SK-N-SH (cell line): Measurements from ENCODE around the gene MAGEB16.

Experiments used
- EP300 ChIP-seq, 2 experiments: IDR thresholded peaks; 2 replicates each; pipeline versions ENCODE4 v1.4.0 to v1.6.1; 2012; ENCODE audit warnings: borderline replicate concordance in 1 of 2, low read depth in 1 of 2, low read length in 1 of 2
- JUND ChIP-seq: IDR thresholded peaks from 2 replicates; pipeline ENCODE4 v1.4.0; 2012
- MAX ChIP-seq: IDR thresholded peaks from 2 replicates; pipeline ENCODE4 v1.4.0; 2012; ENCODE audit warnings: low read depth
- MXI1 ChIP-seq: IDR thresholded peaks from 2 replicates; pipeline ENCODE4 v1.6.1; 2012; ENCODE audit warnings: mild to moderate bottlenecking, low read depth, low read length, improper control_type of control experiment
- POLR2AphosphoS5 ChIP-seq: IDR thresholded peaks from 2 replicates; pipeline ENCODE4 v1.6.1; 2012; ENCODE audit warnings: low read depth, low read length
- RAD21 ChIP-seq: IDR thresholded peaks from 2 replicates; pipeline ENCODE4 v1.6.1; 2012; ENCODE audit warnings: mild to moderate bottlenecking, low read length
- REST ChIP-seq: IDR thresholded peaks from 2 replicates; pipeline ENCODE4 v1.6.1; 2012; ENCODE audit warnings: mild to moderate bottlenecking, low read depth, low read length, moderate library complexity
- TAF1 ChIP-seq: IDR thresholded peaks from 2 replicates; pipeline ENCODE4 v1.6.1; 2012; ENCODE audit warnings: low read depth, mild to moderate bottlenecking, low read length, moderate library complexity, borderline replicate concordance
- YY1 ChIP-seq: IDR thresholded peaks from 2 replicates; pipeline ENCODE4 v1.4.0; 2012; ENCODE audit warnings: low read depth, mild to moderate bottlenecking
- ZBTB33 ChIP-seq: IDR thresholded peaks from 2 replicates; pipeline ENCODE4 v1.4.0; 2012; ENCODE audit warnings: low read depth, borderline replicate concordance
- TF ChIP-seq, protein P1 (sequence below): fragments of 150-350 bp; IDR thresholded peaks from 2 replicates; pipeline ENCODE4 v1.6.1; 2017; ENCODE audit warnings: antibody characterized with exemption, low read length, low read depth, borderline replicate concordance
- TF ChIP-seq, protein P2 (sequence below): fragments of 200-600 bp; sonication (generic); IDR thresholded peaks from 2 replicates; pipeline ENCODE4 v1.6.1; 2017; ENCODE audit warnings: antibody characterized with exemption, mild to moderate bottlenecking, moderate library complexity

DNA sequence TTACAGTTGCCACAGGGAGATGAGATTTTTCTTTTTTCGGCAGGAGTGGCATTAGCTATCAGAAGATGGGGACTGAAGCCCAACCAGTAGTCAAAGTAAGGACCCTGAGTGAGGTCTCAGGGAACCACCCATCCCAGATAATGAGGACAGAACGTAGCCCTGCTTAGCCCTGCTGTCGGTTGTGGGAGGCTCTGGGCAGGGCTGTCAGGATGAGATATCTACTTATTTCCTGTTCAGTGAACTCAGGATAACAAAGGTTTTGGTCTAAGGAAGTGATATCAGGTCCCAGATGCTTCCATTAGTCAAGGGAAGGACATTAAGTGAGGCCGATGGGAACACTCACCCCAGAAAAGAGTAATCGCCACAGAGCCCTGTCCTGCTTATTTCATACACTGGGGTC is 2.3 kb downstream of the MAGEB16 start:
- TF ChIP-seq EP300 (IDR thresholded peaks at IDR 0.05; ENCODE audit: borderline replicate concordance in 1 of 2, low read depth in 1 of 2, low read length in 1 of 2) (no peak), YY1 (no peak), TAF1 (no peak), RAD21 (no peak), REST (no peak), JUND (no peak), POLR2AphosphoS5 (no peak), MAX (no peak), ZBTB33 (no peak), MXI1 (no peak)
- TF ChIP-seq, protein P1, sequence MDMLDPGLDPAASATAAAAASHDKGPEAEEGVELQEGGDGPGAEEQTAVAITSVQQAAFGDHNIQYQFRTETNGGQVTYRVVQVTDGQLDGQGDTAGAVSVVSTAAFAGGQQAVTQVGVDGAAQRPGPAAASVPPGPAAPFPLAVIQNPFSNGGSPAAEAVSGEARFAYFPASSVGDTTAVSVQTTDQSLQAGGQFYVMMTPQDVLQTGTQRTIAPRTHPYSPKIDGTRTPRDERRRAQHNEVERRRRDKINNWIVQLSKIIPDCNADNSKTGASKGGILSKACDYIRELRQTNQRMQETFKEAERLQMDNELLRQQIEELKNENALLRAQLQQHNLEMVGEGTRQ = no peak
- TF ChIP-seq, protein P2, sequence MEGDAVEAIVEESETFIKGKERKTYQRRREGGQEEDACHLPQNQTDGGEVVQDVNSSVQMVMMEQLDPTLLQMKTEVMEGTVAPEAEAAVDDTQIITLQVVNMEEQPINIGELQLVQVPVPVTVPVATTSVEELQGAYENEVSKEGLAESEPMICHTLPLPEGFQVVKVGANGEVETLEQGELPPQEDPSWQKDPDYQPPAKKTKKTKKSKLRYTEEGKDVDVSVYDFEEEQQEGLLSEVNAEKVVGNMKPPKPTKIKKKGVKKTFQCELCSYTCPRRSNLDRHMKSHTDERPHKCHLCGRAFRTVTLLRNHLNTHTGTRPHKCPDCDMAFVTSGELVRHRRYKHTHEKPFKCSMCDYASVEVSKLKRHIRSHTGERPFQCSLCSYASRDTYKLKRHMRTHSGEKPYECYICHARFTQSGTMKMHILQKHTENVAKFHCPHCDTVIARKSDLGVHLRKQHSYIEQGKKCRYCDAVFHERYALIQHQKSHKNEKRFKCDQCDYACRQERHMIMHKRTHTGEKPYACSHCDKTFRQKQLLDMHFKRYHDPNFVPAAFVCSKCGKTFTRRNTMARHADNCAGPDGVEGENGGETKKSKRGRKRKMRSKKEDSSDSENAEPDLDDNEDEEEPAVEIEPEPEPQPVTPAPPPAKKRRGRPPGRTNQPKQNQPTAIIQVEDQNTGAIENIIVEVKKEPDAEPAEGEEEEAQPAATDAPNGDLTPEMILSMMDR = no peak
